Measurements from ENCODE around the gene ALKBH5.

- TF ChIP-seq CTCF (conservative IDR thresholded peaks at IDR 0.05; ENCODE audit: low read length), result no peak
- no peak for TF ChIP-seq EZH2phosphoT487 (IDR thresholded peaks at IDR 0.05; ENCODE audit: borderline replicate concordance, low read depth, low read length)
Measured at GRCh38 chr17:18148586-18148985, 35.0 kb upstream of the ALKBH5 start.

All from OCI-LY7 (cell line).